B cell (primary cell): ENCODE data around the gene GRID1. TPM values are rescaled to one million over a fixed set of nuclear protein-coding genes. Genes with fewer than 3 reads are reported as not detected.

Experiments used
- ATAC-seq: fragments of 200-7000 bp; cut with Tn5 transposase; one replicate; pipeline ENCODE4 v1.10.0; 2021; ENCODE audit warnings: low read depth, mild to moderate bottlenecking, moderate number of reproducible peaks, moderate library complexity
- CTCF ChIA-PET: fragments of 350-600 bp; sonication (Branson Sonifier 250); formaldehyde crosslinking; loops from one replicate; lab custom pipeline; 2021; ENCODE audit warnings: antibody characterized with exemption, inconsistent platforms; lab: Charles Lee
- POLR2A ChIA-PET: fragments of 350-600 bp; sonication (Branson Sonifier 250); formaldehyde crosslinking; loops from one replicate; lab custom pipeline; 2021; ENCODE audit warnings: antibody characterized with exemption; lab: Charles Lee
- DNase-seq: peaks from one replicate; pipeline ENCODE4 v3.0.0; 2013
- H2AFZ ChIP-seq: 2 replicates; pipeline ENCODE4 v1.6.1; 2012; ENCODE audit warnings: mild to moderate bottlenecking, low read depth, low read length; ENCODE audit not compliant: insufficient read depth, poor library complexity, severe bottlenecking
- H3K27ac ChIP-seq, 2 donors: 1 replicate in 1 of 2; 2 replicates in 1 of 2; pipeline ENCODE4 v1.5.1; 2012 to 2013; ENCODE audit warnings: low read length in 2 of 2, mild to moderate bottlenecking in 2 of 2, moderate library complexity in 1 of 2
- H3K27me3 ChIP-seq, 4 experiments: fragments of 200-600 bp in 1 of 4; sonication (generic) in 1 of 4; replicated peaks in 1 of 4; 1 replicate in 2 of 4; 2 replicates in 2 of 4; pipeline versions ENCODE4 v1.6.1 to v1.7.0; 2013 to 2016; ENCODE audit warnings: low read length in 3 of 4, mild to moderate bottlenecking in 2 of 4, mixed read lengths in 1 of 4, moderate library complexity in 1 of 4; ENCODE audit not compliant: insufficient read depth in 4 of 4, control insufficient read depth in 3 of 4; ENCODE audit errors: control extremely low read depth in 1 of 4
- H3K36me3 ChIP-seq, 2 experiments: replicated peaks in 1 of 2; 1 replicate in 1 of 2; 2 replicates in 1 of 2; pipeline versions ENCODE4 v1.6.1 to v1.7.1; 2013; ENCODE audit warnings: low read length in 1 of 2; ENCODE audit not compliant: insufficient read depth in 2 of 2, control insufficient read depth in 1 of 2; ENCODE audit errors: control extremely low read depth in 1 of 2, extremely low read depth in 1 of 2
- H3K4me1 ChIP-seq, 2 donors: fragments of 200-600 bp in 1 of 2; sonication (generic) in 1 of 2; 1 replicate in 1 of 2; 2 replicates in 1 of 2; pipeline versions ENCODE4 v1.5.1 to v1.6.1; 2013 to 2017; ENCODE audit warnings: low read length in 2 of 2; ENCODE audit not compliant: control insufficient read depth in 2 of 2, insufficient read depth in 2 of 2
- H3K4me2 ChIP-seq: replicated peaks from 2 replicates; pipeline ENCODE3; 2012; ENCODE audit warnings: mild to moderate bottlenecking, low read depth, low read length; ENCODE audit not compliant: poor library complexity, severe bottlenecking
- H3K4me3 ChIP-seq, 5 experiments: fragments of 200-600 bp in 1 of 5; sonication (generic) in 1 of 5; 1 replicate in 3 of 5; 2 replicates in 2 of 5; pipeline versions ENCODE4 v1.5.1 to v1.7.0; 2011 to 2016; ENCODE audit warnings: low read length in 4 of 5, mild to moderate bottlenecking in 4 of 5, low read depth in 2 of 5, control low read depth in 1 of 5, moderate library complexity in 1 of 5; ENCODE audit not compliant: insufficient read depth in 1 of 5; ENCODE audit errors: control extremely low read depth in 1 of 5, extremely low read depth in 1 of 5
- H3K79me2 ChIP-seq: fragments of 200-600 bp; sonication (generic); one replicate; pipeline ENCODE4 v1.6.0; 2016; ENCODE audit warnings: low read length; ENCODE audit not compliant: control insufficient read depth, insufficient read depth
- H3K9ac ChIP-seq: fragments of 200-600 bp; sonication (generic); 2 replicates; pipeline ENCODE4 v1.6.1; 2017; ENCODE audit warnings: mild to moderate bottlenecking, low read length, moderate library complexity
- H3K9me3 ChIP-seq, 3 donors: one replicate each; pipeline versions ENCODE4 v1.6.1 to v1.7.1; 2013; ENCODE audit warnings: low read length in 2 of 3; ENCODE audit not compliant: control insufficient read depth in 2 of 3, insufficient read depth in 1 of 3; ENCODE audit errors: control extremely low read depth in 1 of 3
- H4K20me1 ChIP-seq: 2 replicates; pipeline ENCODE4 v1.6.0; 2012; ENCODE audit warnings: mild to moderate bottlenecking, low read length; ENCODE audit not compliant: insufficient read depth, control insufficient read depth, poor library complexity, severe bottlenecking
- H3K27ac Mint-ChIP-seq: one replicate; pipeline ENCODE4 v1.8.0; 2021; ENCODE audit warnings: mixed read lengths
- H3K27me3 Mint-ChIP-seq: one replicate; pipeline ENCODE4 v1.8.0; 2021; ENCODE audit warnings: mixed read lengths
- H3K4me1 Mint-ChIP-seq: one replicate; pipeline ENCODE4 v1.8.0; 2021; ENCODE audit warnings: mixed read lengths
- H3K4me3 Mint-ChIP-seq: one replicate; pipeline ENCODE4 v1.8.0; 2021; ENCODE audit warnings: mixed read lengths
- H3K9me3 Mint-ChIP-seq: one replicate; pipeline ENCODE4 v1.8.0; 2022; ENCODE audit warnings: mixed read lengths; ENCODE audit not compliant: insufficient read depth
- CTCF ChIP-seq: fragments of 200-600 bp; IDR thresholded peaks from one replicate; pipeline ENCODE4 v1.8.0; 2022; ENCODE audit warnings: antibody characterized with exemption, mild to moderate bottlenecking
- EZH2 ChIP-seq: IDR thresholded peaks from 2 replicates; pipeline ENCODE4 v1.6.1; 2012; ENCODE audit warnings: borderline replicate concordance, low read depth, mild to moderate bottlenecking, moderate library complexity, low read length; ENCODE audit not compliant: insufficient read depth, poor library complexity, severe bottlenecking
- WGBS: methylation state at CpG from one replicate; pipeline ENCODE4 v1.1.5; 2013; ENCODE audit warnings: missing lambda C conversion rate; ENCODE audit not compliant: insufficient coverage; 5-methylcytosine and 5-hydroxymethylcytosine counted together
- intact Hi-C: fragments of 100-400 bp; cut with micrococcal nuclease; formaldehyde crosslinking; loops from one replicate; pipeline ENCODE4 v1.10.0; 2022
- polyA plus RNA-seq: library from polyadenylated mRNA; depleted of rRNA; stranded (reverse); fragments of >200 nt; gene quantifications from 2 replicates; pipeline ENCODE4 v1.2.3, GENCODE V29; 2012
- total RNA-seq, 2 donors: library from RNA; stranded (reverse); fragments of 120-200 nt in 1 of 2; gene quantifications; 1 replicate in 1 of 2; 2 replicates in 1 of 2; pipeline versions ENCODE4 v1.2.3 to v1.2.4, GENCODE V29; 2013 to 2022

Gene GRID1
- total and polyA plus RNA-seq, 2 donors (not counting 1 experiment from before 2014, with no cell fraction given): not detected

GRCh38 chr10:86409183-86409582, 42.6 kb upstream of the GRID1 start:
- ChIA-PET CTCF (interaction anchor here (1.0 kb wide), 1 partner anchor 9 kb away, joined by 4 read pairs; no protein-coding TSS in a partner anchor), POLR2A (no interaction called here)
- no peak overlapping the region for H3K27ac Mint-ChIP-seq
- no peak overlapping the region for H3K9ac ChIP-seq
- H3K79me2 ChIP-seq: no peaks in the 10 kb centered on the region
- DNase-seq (no peak), ATAC-seq (no peak)
- H3K4me1 ChIP-seq: peaks cover 32 to 40% of the 10 kb centered on the region in 2 donors
- H2AFZ ChIP-seq: no peak overlapping the region
- H4K20me1 ChIP-seq: no peaks in the 10 kb centered on the region
- H3K9me3 Mint-ChIP-seq: peaks cover 2% of the 10 kb centered on the region
- no peak for TF ChIP-seq CTCF
- no peak for TF ChIP-seq EZH2
- H3K27me3 Mint-ChIP-seq: no peaks in the 10 kb centered on the region
- no peaks in the 10 kb centered on the region for H3K36me3 ChIP-seq
- peaks cover 0 to 8% (median 4%) of the 10 kb centered on the region in 3 donors for H3K9me3 ChIP-seq
- H3K4me3 Mint-ChIP-seq: no peak overlapping the region
- H3K4me2 ChIP-seq: no peak overlapping the region
- H3K27me3 ChIP-seq: no peaks in the 10 kb centered on the region
- no peak overlapping the region for H3K4me3 ChIP-seq
- H3K4me1 Mint-ChIP-seq: peaks cover 34% of the 10 kb centered on the region
- intact Hi-C loops: no loop called here
- no peak overlapping the region for H3K27ac ChIP-seq
- WGBS: no CpG with 5 or more reads among the region's 1 CpG

GRCh38 chr10:86403183-86403797, 36.7 kb upstream of the GRID1 start:
- H3K4me1 Mint-ChIP-seq: peaks cover 15% of the 10 kb centered on the region
- Histone ChIP-seq H2AFZ (no peak overlapping the region), H3K27me3 (peaks cover 0 to 7% (median 0%) of the 10 kb centered on the region in 4 experiments), H3K9ac (no peak overlapping the region), H3K27ac (no peak overlapping the region), H3K4me3 (no peak overlapping the region), H3K4me2 (no peak overlapping the region), H4K20me1 (no peaks in the 10 kb centered on the region), H3K36me3 (no peaks in the 10 kb centered on the region), H3K9me3 (no peaks in the 10 kb centered on the region), H3K79me2 (no peaks in the 10 kb centered on the region), H3K4me1 (peaks cover 13 to 20% of the 10 kb centered on the region in 2 donors)
- intact Hi-C loops: loop anchor here (5.0 kb wide), 3 partner anchors 34 to 494 kb away; partner anchors contain the start of gene BMPR1A
- H3K27me3 Mint-ChIP-seq: peaks cover 8% of the 10 kb centered on the region
- H3K4me3 Mint-ChIP-seq: no peak overlapping the region
- ATAC-seq (no peak), DNase-seq (no peak)
- no peak overlapping the region for H3K27ac Mint-ChIP-seq
- 92% methylated on average over 3 of the region's 6 CpGs for WGBS
- no peaks in the 10 kb centered on the region for H3K9me3 Mint-ChIP-seq
- ChIA-PET POLR2A (no interaction called here), CTCF (interaction anchor here (0.6 to 0.7 kb wide), 2 partner anchors 184 to 1790 kb away, joined by 3 to 5 read pairs; no protein-coding TSS in a partner anchor)
- no peak for TF ChIP-seq EZH2
- no peak for TF ChIP-seq CTCF
